Small intestine (tissue), 7 donors: ENCODE measurements around the gene CARS2. TPM values are rescaled to one million over a fixed set of nuclear protein-coding genes. Genes with fewer than 3 reads are reported as not detected.

Source experiments
- DNase-seq, 2 donors: peaks; one replicate each; pipeline versions ENCODE4 v3.0.0 to v3.0.0-alpha.2; 2013
- FAIRE-seq: peaks from 2 replicates; lab custom pipeline; 2012; peaks lifted over from hg19 to GRCh38; lab: Jason Lieb, UNC
- H3K27ac ChIP-seq, 3 donors: one replicate each; pipeline ENCODE4 v1.5.1; 2013; ENCODE audit warnings: low read length in 2 of 3, mild to moderate bottlenecking in 2 of 3, control low read depth in 1 of 3, inconsistent platforms in 1 of 3, low read depth in 1 of 3, moderate library complexity in 1 of 3
- H3K27me3 ChIP-seq, 3 donors: one replicate each; pipeline ENCODE4 v1.6.1; 2013; ENCODE audit warnings: low read length in 3 of 3, inconsistent platforms in 1 of 3; ENCODE audit not compliant: control insufficient read depth in 3 of 3, insufficient read depth in 3 of 3
- H3K36me3 ChIP-seq, 3 donors: one replicate each; pipeline ENCODE4 v1.6.1; 2013; ENCODE audit warnings: low read length in 3 of 3, inconsistent platforms in 1 of 3, low read depth in 1 of 3, mild to moderate bottlenecking in 1 of 3, moderate library complexity in 1 of 3; ENCODE audit not compliant: control insufficient read depth in 3 of 3, insufficient read depth in 2 of 3
- H3K4me1 ChIP-seq, 3 donors: one replicate each; pipeline ENCODE4 v1.6.1; 2013; ENCODE audit warnings: low read length in 2 of 3, inconsistent platforms in 1 of 3, low read depth in 1 of 3, mild to moderate bottlenecking in 1 of 3, moderate library complexity in 1 of 3; ENCODE audit not compliant: control insufficient read depth in 3 of 3, insufficient read depth in 2 of 3
- H3K4me3 ChIP-seq, 3 donors: one replicate each; pipeline ENCODE4 v1.5.1; 2013; ENCODE audit warnings: low read length in 3 of 3, control low read depth in 1 of 3, inconsistent platforms in 1 of 3, low read depth in 1 of 3, mild to moderate bottlenecking in 1 of 3, moderate library complexity in 1 of 3
- H3K9me3 ChIP-seq, 2 donors: one replicate each; pipeline ENCODE4 v1.6.1; 2013; ENCODE audit warnings: low read depth in 1 of 2, low read length in 1 of 2; ENCODE audit not compliant: control insufficient read depth in 2 of 2, insufficient read depth in 1 of 2
- WGBS, 3 donors: extraction: QIAGEN DNeasy Blood & Tissue Kit; methylation state at CpG; one replicate each; pipeline ENCODE4 v1.1.7; 2013; 5-methylcytosine and 5-hydroxymethylcytosine counted together
- polyA plus RNA-seq, 4 donors: library from polyadenylated mRNA; stranded (reverse) in 3 of 4; unstranded in 1 of 4; fragments of 200-250 nt in 3 of 4; fragments of 120-200 nt in 1 of 4; gene quantifications; one replicate each; pipeline versions ENCODE4 v1.2.1 to v1.2.3, GENCODE V29; 2013
- donor health status: healthy with polysubstance abuse.
- donor health status: control.
- donor health status: control.
- donor health status: Bipolar disorder and iron deficiency.
- donor health status: healthy.

The CARS2 gene
- polyA plus RNA-seq, 4 donors = 69.7 to 107 (median 84.9) TPM

DNA sequence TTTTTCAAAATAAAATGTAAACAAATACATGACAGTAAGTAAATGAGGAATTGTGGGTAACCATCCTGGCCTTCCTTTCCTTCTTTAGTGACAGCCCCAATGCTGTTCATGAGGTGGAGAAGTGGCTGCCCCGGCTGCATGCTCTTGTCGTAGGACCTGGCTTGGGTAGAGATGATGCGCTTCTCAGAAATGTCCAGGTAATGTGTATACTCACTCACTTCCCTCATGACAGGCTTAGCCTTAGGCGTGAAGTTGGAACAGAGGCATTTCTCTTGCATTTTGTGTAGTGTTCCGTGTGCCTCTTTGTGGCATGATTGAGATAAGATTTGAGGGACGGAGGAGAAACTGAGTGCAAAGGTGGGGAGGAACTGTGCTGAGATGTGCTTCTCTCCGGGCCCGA, 78.6 kb downstream of the CARS2 start:
- DNase-seq (no peak), FAIRE-seq (no peak)
- Histone ChIP-seq H3K9me3 (no peaks in the 10 kb centered on the region), H3K4me1 (peaks cover 0 to 9% (median 0%) of the 10 kb centered on the region in 3 donors), H3K27me3 (no peaks in the 10 kb centered on the region), H3K4me3 (no peak overlapping the region), H3K36me3 (peaks cover 5 to 73% (median 16%) of the 10 kb centered on the region in 3 donors), H3K27ac (no peak overlapping the region)
- WGBS, 3 donors = 85 to 94% (median 91%) methylated on average over 8 of the region's 8 CpGs

DNA sequence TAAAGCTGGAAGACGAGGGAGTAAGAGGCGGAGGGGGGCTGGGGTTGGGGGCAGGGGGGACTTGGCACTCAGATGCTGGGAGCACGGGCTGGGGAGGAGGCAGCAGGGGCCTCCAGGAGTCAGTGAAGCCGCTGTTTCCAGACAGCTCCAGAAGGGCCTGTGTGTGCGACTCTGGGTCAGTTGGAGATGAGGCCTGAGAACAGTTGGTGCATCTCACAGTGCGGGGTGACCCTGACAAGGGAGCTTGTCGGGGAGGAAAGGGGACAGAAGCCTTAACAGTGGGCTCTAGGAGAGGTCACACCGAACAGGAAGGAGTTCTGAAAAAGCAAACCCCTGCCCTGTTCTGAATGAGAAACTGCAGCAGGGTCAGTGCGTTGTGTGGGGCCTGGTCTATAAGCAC, 79.4 kb downstream of the CARS2 start:
- 81 to 88% (median 86%) methylated on average over 9 of the region's 9 CpGs for WGBS, 3 donors
- DNase-seq = no peak
- no peaks in the 10 kb centered on the region for H3K9me3 ChIP-seq
- peak overlapping the region in 2 of 3 donors; percentile 60 to 70 for H3K27ac ChIP-seq
- peaks cover 5 to 70% (median 16%) of the 10 kb centered on the region in 3 donors for H3K36me3 ChIP-seq
- no peak overlapping the region for H3K4me3 ChIP-seq
- no peaks in the 10 kb centered on the region for H3K27me3 ChIP-seq
- H3K4me1 ChIP-seq = peaks cover 0 to 9% (median 0%) of the 10 kb centered on the region in 3 donors
- FAIRE-seq = no peak

DNA sequence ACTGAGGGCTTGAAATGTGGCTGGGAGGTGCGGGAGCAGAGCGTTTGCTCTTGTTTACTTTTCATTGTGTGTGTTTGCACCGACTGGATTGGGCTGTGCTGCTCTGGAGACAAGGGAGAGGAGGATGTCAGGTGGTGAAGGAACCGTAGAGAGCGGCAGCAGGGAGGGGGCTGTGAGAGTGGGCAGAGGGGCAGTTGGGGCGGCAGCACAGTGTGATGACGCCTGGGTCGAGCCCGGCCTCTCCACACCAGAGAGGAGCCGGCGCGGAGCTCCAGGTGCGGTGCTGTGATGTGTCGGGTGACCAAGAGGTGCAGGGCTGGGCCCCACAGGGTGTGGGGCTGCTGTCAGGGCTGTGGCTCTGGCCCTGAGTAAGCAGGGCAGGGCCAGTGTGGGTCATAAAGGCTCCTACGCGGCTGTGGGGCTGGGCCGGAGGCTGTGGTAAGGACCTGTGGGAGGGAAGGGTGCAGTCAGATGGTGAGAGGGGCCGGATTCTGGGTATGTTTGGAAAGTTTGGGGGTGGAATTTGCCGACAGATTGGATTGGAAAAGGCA, 80.1 kb downstream of the CARS2 start:
- FAIRE-seq = no peak
- Histone ChIP-seq H3K36me3 (peaks cover 5 to 66% (median 16%) of the 10 kb centered on the region in 3 donors), H3K27me3 (no peaks in the 10 kb centered on the region), H3K4me3 (no peak overlapping the region), H3K4me1 (peaks cover 0 to 9% (median 0%) of the 10 kb centered on the region in 3 donors), H3K9me3 (no peaks in the 10 kb centered on the region), H3K27ac (peak overlapping the region in 2 of 3 donors; percentile 60 to 70)
- 56 to 63% (median 57%) methylated on average over 18 to 19 of the region's 19 CpGs for WGBS, 3 donors
- DNase-seq = peak; percentile 45 to 90

- H3K4me1 ChIP-seq = peaks cover 0 to 9% (median 0%) of the 10 kb centered on the region in 3 donors
- H3K9me3 ChIP-seq = no peaks in the 10 kb centered on the region
- peaks cover 5 to 60% (median 16%) of the 10 kb centered on the region in 3 donors for H3K36me3 ChIP-seq
- H3K4me3 ChIP-seq = no peak overlapping the region
- H3K27me3 ChIP-seq = no peaks in the 10 kb centered on the region
- WGBS, 3 donors = 86 to 91% (median 89%) methylated on average over 39 to 41 of the region's 41 CpGs
- DNase-seq (no peak), FAIRE-seq (no peak)
- H3K27ac ChIP-seq = peak overlapping the region in 2 of 3 donors; percentile 40 to 70
Observed at GRCh38 chr13:110624766-110625756, 80.9 kb downstream of the CARS2 start.

DNA sequence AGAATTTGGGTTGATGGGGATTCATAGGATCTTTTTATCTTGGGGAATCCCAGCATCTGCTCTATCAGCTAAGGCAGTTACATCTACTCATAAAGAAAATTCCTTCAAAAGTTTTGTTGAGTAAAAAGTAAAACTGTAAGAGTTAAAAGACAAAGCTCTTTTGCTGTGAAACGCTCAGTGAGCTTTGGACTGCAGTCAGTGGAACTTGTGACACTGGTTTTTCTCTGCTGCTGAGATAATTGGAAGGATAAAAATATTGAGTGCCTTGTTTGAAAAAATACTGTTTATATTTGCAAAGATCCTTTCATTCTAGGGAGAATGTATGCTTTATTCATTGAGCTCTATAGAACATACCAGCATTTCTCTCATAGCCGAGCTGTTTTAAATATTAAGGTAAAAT, 85.3 kb downstream of the CARS2 start:
- FAIRE-seq (no peak), DNase-seq (peak; percentile 17)
- H3K27me3 ChIP-seq = no peaks in the 10 kb centered on the region
- H3K9me3 ChIP-seq = no peaks in the 10 kb centered on the region
- H3K4me1 ChIP-seq = peaks cover 4 to 21% (median 8%) of the 10 kb centered on the region in 3 donors
- H3K36me3 ChIP-seq = peaks cover 3 to 29% (median 6%) of the 10 kb centered on the region in 3 donors
- 43 to 50% (median 48%) methylated on average over 2 of the region's 2 CpGs for WGBS, 3 donors
- H3K27ac ChIP-seq = no peak overlapping the region
- no peak overlapping the region for H3K4me3 ChIP-seq

GRCh38 chr13:110618780-110619179, 87.1 kb downstream of the CARS2 start:
- H3K4me1 ChIP-seq = peaks cover 6 to 23% (median 8%) of the 10 kb centered on the region in 3 donors
- H3K36me3 ChIP-seq = peaks cover 0 to 15% (median 4%) of the 10 kb centered on the region in 3 donors
- H3K4me3 ChIP-seq = no peak overlapping the region
- H3K27me3 ChIP-seq = no peaks in the 10 kb centered on the region
- H3K27ac ChIP-seq = no peak overlapping the region
- DNase-seq (no peak), FAIRE-seq (no peak)
- 88 to 90% (median 90%) methylated on average over 9 of the region's 9 CpGs for WGBS, 3 donors
- peaks cover 0 to 6% of the 10 kb centered on the region in 2 donors for H3K9me3 ChIP-seq

- Histone ChIP-seq H3K9me3 (peaks cover 0 to 6% of the 10 kb centered on the region in 2 donors), H3K36me3 (peaks cover 0 to 11% (median 3%) of the 10 kb centered on the region in 3 donors), H3K4me1 (peaks cover 6 to 23% (median 8%) of the 10 kb centered on the region in 3 donors), H3K27me3 (no peaks in the 10 kb centered on the region), H3K27ac (peak overlapping the region in 1 of 3 donors; percentile 18), H3K4me3 (no peak overlapping the region)
- no peak for FAIRE-seq
- DNase-seq = no peak
- WGBS, 3 donors = 82 to 88% (median 87%) methylated on average over 8 of the region's 8 CpGs
Observed at GRCh38 chr13:110618167-110618566, 87.7 kb downstream of the CARS2 start.
